T-helper 22 cell (primary cell): ENCODE results near the gene TP53TG5.

ENCODE experiments used
- DNase-seq: peaks from one replicate; pipeline ENCODE4 v3.0.0-alpha.2; 2020; ENCODE audit warnings: low read depth

Gene TP53TG5

GRCh38 chr20:45405571-45406259, 27.6 kb upstream of the TP53TG5 start:
- no peak for DNase-seq

GRCh38 chr20:45404438-45404837, 26.3 kb upstream of the TP53TG5 start:
- no peak for DNase-seq

- DNase-seq, result no peak
Measured at GRCh38 chr20:45402946-45403345, 24.8 kb upstream of the TP53TG5 start.

- no peak for DNase-seq
Measured at GRCh38 chr20:45400346-45401031, 22.4 kb upstream of the TP53TG5 start.

- DNase-seq, result no peak
Measured at GRCh38 chr20:45399018-45399417, 20.9 kb upstream of the TP53TG5 start.

- DNase-seq, result no peak
Measured at GRCh38 chr20:45395114-45395415, 16.9 kb upstream of the TP53TG5 start.

GRCh38 chr20:45394221-45395113, 16.3 kb upstream of the TP53TG5 start:
- no peak for DNase-seq

- no peak for DNase-seq
Measured at GRCh38 chr20:45392733-45393132, 14.6 kb upstream of the TP53TG5 start.

GRCh38 chr20:45391559-45391958, 13.4 kb upstream of the TP53TG5 start:
- DNase-seq, result no peak

- no peak for DNase-seq
Measured at GRCh38 chr20:45390931-45391330, 12.8 kb upstream of the TP53TG5 start.

- DNase-seq, result no peak
Measured at GRCh38 chr20:45387274-45387673, 9.1 kb upstream of the TP53TG5 start.

- no peak for DNase-seq
Measured at GRCh38 chr20:45377269-45377668, 856 bp downstream of the TP53TG5 start.

GRCh38 chr20:45374966-45375365, 3.2 kb downstream of the TP53TG5 start:
- DNase-seq, result no peak

GRCh38 chr20:45374101-45374467, 4.0 kb downstream of the TP53TG5 start:
- no peak for DNase-seq

GRCh38 chr20:45373353-45374100, 4.6 kb downstream of the TP53TG5 start:
- peak; percentile 70 for DNase-seq

GRCh38 chr20:45372646-45373352, 5.3 kb downstream of the TP53TG5 start:
- no peak for DNase-seq

- no peak for DNase-seq
Measured at GRCh38 chr20:45372241-45372640, 5.9 kb downstream of the TP53TG5 start.

GRCh38 chr20:45370571-45371160, 7.5 kb downstream of the TP53TG5 start:
- no peak for DNase-seq

GRCh38 chr20:45368221-45368980, 9.7 kb downstream of the TP53TG5 start:
- DNase-seq, result peak; percentile 21

- no peak for DNase-seq
Measured at GRCh38 chr20:45367126-45367525, 11.0 kb downstream of the TP53TG5 start.
